Pancreas (tissue), 10 donors: ENCODE measurements around the gene ZKSCAN1. TPM values are rescaled to one million over a fixed set of nuclear protein-coding genes. Genes with fewer than 3 reads are reported as not detected.
"Not testable (repeated sequence)": the region's sequence is repeated elsewhere in the genome, so short reads cannot be mapped to it uniquely, and the experiment has no call there.

Experiments used
- ATAC-seq, 4 donors: fragments of 200-7000 bp; cut with Tn5 transposase; one replicate each; pipeline versions ENCODE4 v1.8.0 to v1.9.1; 2020; ENCODE audit warnings: mild to moderate bottlenecking in 4 of 4, moderate library complexity in 4 of 4
- DNase-seq, 6 donors: peaks; one replicate each; pipeline ENCODE4 v3.0.0-alpha.2; 2020
- FAIRE-seq: peaks from 2 replicates; lab custom pipeline; 2012; peaks lifted over from hg19 to GRCh38; lab: Jason Lieb, UNC
- H3K27ac ChIP-seq, 4 donors: fragments of 200-600 bp; sonication (generic); 1 replicate in 3 of 4; 2 replicates in 1 of 4; pipeline versions ENCODE4 v1.5.0 to v1.8.0; 2020
- H3K27me3 ChIP-seq, 4 donors: fragments of 200-600 bp; one replicate each; pipeline ENCODE4 v1.8.0; 2021
- H3K36me3 ChIP-seq, 3 donors: fragments of 200-600 bp; sonication (generic) in 1 of 3; one replicate each; pipeline versions ENCODE4 v1.5.0 to v1.8.0; 2020 to 2021
- H3K4me1 ChIP-seq, 3 donors: fragments of 200-600 bp; one replicate each; pipeline ENCODE4 v1.8.0; 2021
- H3K4me3 ChIP-seq, 4 donors: fragments of 200-600 bp; sonication (generic) in 2 of 4; one replicate each; pipeline versions ENCODE4 v1.5.0 to v1.8.0; 2020 to 2021
- H3K9me3 ChIP-seq, 4 donors: fragments of 200-600 bp; one replicate each; pipeline ENCODE4 v1.8.0; 2021
- WGBS, 2 donors: extraction: QIAGEN DNeasy Blood & Tissue Kit; methylation state at CpG; one replicate each; pipeline ENCODE4 v1.1.7; 2013; 5-methylcytosine and 5-hydroxymethylcytosine counted together
- intact Hi-C, 3 donors: fragments of 100-400 bp; cut with DNase I; formaldehyde crosslinking; loops; one replicate each; pipeline versions ENCODE4 v1.11.1 to v1.14.2; 2022
- polyA plus RNA-seq, 2 donors: library from polyadenylated mRNA; stranded (reverse); fragments of 200-250 nt; gene quantifications; one replicate each; pipeline ENCODE4 v1.2.3, GENCODE V29; 2013
- total RNA-seq, 6 donors: library from RNA; stranded (reverse); fragmentation: NEBNext Ultra II Directional in 4 of 6; extraction: Animal tissue kit (Norgen Biotek cat#: 25700) in 4 of 6; gene quantifications; one replicate each; pipeline versions ENCODE4 v1.2.1 to v1.2.4, GENCODE V29; 2021 to 2023
- TF ChIP-seq, protein P1 (sequence below), 4 donors: fragments of 200-600 bp; sonication (generic) in 3 of 4; IDR thresholded peaks; one replicate each; pipeline versions ENCODE4 v1.5.0 to v1.8.0; 2021; ENCODE audit warnings: antibody characterized with exemption in 4 of 4
- donor health status: healthy with polysubstance abuse.
- donor health status: DM: no; HTN: no; CAD: no; lungs with moderate emphysema.
- donor health status: DM: no; HTN: no; CAD: no.
- donor health status: control.
- donor health status: control.
- donor health status: Bipolar disorder and iron deficiency.
- donor health status: DM: yes; HTN: yes; CAD: no.
- donor health status: DM: no; HTN: no; CAD: no.
- donor health status: DM: no; HTN: no; CAD: no.
- donor health status: DM: yes; HTN: yes; CAD: no.

ZKSCAN1 gene
- total and polyA plus RNA-seq, 8 donors = 24.2 to 86.0 (median 61.7) TPM

DNA sequence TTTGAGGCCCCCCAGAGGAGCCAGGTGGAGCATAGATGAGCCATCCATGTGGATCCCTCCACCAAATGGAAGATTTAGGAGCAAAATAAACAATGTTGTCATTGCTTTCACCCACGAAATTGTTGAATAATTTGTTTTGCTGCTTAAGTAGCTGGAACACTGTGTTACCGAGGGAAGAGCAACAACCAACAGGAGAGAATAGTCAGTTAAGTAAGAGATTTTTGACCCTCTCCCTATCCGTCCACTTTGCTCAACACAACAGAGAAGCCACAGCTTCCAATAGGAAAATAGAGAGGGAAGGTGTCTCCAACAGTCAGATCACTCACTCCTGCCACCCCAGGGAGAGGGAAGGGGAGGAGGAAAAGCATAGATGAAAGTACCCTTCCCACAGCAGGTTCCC, 3.9 kb upstream of the ZKSCAN1 start:
- H3K9me3 ChIP-seq = no peaks in the 10 kb centered on the region
- H3K4me1 ChIP-seq = peaks cover 0 to 5% (median under 1%) of the 10 kb centered on the region in 3 donors
- H3K4me3 ChIP-seq = no peak overlapping the region
- TF ChIP-seq, protein P1, sequence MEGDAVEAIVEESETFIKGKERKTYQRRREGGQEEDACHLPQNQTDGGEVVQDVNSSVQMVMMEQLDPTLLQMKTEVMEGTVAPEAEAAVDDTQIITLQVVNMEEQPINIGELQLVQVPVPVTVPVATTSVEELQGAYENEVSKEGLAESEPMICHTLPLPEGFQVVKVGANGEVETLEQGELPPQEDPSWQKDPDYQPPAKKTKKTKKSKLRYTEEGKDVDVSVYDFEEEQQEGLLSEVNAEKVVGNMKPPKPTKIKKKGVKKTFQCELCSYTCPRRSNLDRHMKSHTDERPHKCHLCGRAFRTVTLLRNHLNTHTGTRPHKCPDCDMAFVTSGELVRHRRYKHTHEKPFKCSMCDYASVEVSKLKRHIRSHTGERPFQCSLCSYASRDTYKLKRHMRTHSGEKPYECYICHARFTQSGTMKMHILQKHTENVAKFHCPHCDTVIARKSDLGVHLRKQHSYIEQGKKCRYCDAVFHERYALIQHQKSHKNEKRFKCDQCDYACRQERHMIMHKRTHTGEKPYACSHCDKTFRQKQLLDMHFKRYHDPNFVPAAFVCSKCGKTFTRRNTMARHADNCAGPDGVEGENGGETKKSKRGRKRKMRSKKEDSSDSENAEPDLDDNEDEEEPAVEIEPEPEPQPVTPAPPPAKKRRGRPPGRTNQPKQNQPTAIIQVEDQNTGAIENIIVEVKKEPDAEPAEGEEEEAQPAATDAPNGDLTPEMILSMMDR (IDR thresholded peaks at IDR 0.05) = no peak
- no peaks in the 10 kb centered on the region for H3K36me3 ChIP-seq
- FAIRE-seq (no peak), DNase-seq (no peak), ATAC-seq (no peak)
- peak overlapping the region in 3 of 4 donors; percentile 56 to 77 (median 70) for H3K27ac ChIP-seq
- intact Hi-C loops = no loop called here
- WGBS, 2 donors = 57 to 61% methylated on average over 3 of the region's 3 CpGs
- H3K27me3 ChIP-seq = no peaks in the 10 kb centered on the region

DNA sequence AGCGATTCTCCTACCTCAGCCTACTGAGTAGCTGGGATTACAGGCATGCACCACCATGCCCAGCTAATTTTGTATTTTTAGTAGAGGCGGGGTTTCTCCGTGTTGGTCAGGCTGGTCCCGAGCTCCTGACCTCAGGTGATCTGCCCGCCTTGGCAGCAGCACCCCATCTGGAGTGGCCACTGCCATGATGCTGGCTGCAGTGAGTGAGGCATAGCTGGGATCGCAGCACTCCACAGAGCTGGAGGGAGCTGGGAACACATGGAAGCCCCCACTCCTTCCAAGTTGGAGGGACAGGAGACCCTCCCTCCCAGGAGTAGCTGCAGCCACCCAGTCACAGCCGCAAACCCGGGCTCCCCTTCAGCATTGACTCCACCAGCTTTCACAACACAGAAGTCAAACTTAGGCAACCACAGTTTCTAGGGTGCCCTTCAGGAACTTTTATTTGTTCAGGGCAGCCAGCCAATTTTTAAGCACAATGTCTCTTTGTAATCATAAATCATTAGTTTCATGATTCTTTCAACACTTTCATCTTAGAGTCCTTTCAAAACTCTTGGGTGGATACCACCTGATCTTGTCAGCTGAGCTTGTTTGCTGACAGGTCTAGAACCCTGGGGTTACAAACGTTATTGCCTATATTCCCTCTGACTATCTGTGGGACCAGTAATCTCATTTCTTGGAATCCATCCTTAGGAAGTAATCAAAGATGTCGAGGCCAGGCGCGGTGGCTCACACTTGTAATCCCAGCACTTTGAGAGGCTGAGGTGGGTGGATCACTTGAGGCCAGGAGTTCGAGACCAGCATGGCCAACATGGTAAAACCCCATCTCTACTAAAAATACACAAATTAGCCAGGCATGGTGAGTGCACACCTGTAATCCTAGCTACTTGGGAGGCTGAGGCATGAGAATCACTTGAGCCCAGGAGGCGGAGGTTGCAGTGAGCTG, 2.7 kb upstream of the ZKSCAN1 start:
- peaks cover under 1 to 12% (median 12%) of the 10 kb centered on the region in 3 donors for H3K4me1 ChIP-seq
- H3K27me3 ChIP-seq, DNase-seq, H3K36me3 ChIP-seq, intact Hi-C loops, H3K4me3 ChIP-seq, H3K9me3 ChIP-seq, FAIRE-seq: not testable (repeated sequence)
- peak overlapping the region in 3 of 4 donors; percentile 56 to 77 (median 70) for H3K27ac ChIP-seq
- WGBS, 2 donors = 42 to 44% methylated on average over 14 of the region's 14 CpGs
- peak in 3 of 4 donors; percentile 2 to 17 (median 6) for ATAC-seq

DNA sequence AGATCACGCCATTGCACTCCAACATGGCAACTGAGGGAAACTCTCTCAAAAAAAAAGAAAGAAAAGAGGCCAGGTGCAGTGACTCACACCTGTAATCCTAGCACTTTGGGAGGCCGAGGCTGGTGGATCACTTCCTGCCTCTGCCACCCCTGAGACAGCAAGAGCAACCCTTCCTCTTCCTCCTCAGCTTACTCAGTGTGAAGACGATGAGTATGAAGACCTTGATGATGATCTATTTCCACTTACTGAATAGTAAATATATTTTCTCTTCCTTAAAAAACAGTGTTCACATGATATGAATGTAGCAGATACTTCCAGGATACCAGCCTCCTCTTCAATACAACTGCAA, 2.1 kb upstream of the ZKSCAN1 start:
- no peak for FAIRE-seq
- Histone ChIP-seq H3K27me3 (no peaks in the 10 kb centered on the region), H3K27ac (peak overlapping the region in 2 of 4 donors; percentile 70 to 77), H3K4me1 (peaks cover 3 to 18% (median 17%) of the 10 kb centered on the region in 3 donors), H3K4me3 (no peak overlapping the region), H3K36me3 (no peaks in the 10 kb centered on the region), H3K9me3 (no peaks in the 10 kb centered on the region)
- TF ChIP-seq, protein P1 (IDR thresholded peaks at IDR 0.05) = no peak
- no peak for ATAC-seq
- WGBS, 2 donors = 70 to 81% methylated on average over 3 of the region's 3 CpGs
- intact Hi-C loops = no loop called here
- no peak for DNase-seq

DNA sequence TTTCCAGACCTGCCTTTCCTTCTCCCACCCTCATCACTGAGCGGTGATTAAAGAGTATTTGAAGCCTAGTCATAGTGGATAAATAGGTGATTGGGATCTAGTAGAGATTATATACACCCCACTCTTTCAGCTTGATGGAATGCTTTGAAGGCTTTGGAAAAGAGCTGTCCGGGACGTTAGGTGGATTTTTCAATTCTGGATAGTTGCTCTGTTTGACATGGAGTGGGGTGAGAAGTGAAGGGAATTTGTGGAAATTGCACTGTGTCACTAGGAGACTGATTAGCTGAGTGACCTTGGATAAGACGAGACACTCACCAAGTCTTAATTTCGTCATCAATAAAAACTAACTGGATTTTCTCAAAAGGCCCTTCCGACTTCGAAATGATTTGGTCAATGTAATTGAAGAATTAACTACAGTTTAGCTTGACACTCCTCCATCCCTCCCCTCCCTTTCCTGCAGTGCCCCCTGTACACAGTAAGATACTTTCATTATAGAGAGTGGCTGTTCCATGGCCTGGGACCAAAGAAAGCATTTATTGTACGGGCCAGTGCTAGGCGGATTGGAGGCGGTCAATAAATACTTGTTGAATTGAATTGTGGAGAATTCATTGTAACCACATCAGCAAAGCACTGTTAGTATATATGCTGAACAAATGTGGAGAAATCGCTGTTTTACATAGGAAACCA, 962 bp downstream of the ZKSCAN1 start:
- Histone ChIP-seq H3K4me3 (peak overlapping the region; percentile 59 to 99 (median 99)), H3K27me3 (no peaks in the 10 kb centered on the region), H3K36me3 (no peaks in the 10 kb centered on the region), H3K27ac (peak overlapping the region; percentile 98 to 100 (median 100)), H3K9me3 (no peaks in the 10 kb centered on the region), H3K4me1 (peaks cover 7 to 41% (median 30%) of the 10 kb centered on the region in 3 donors)
- FAIRE-seq (no peak), DNase-seq (no peak), ATAC-seq (peak; percentile 39 to 49 (median 46))
- TF ChIP-seq, protein P1 (IDR thresholded peaks at IDR 0.05) = no peak
- intact Hi-C loops = no loop called here
- WGBS, 2 donors = 2 to 5% methylated on average over 11 of the region's 11 CpGs

DNA sequence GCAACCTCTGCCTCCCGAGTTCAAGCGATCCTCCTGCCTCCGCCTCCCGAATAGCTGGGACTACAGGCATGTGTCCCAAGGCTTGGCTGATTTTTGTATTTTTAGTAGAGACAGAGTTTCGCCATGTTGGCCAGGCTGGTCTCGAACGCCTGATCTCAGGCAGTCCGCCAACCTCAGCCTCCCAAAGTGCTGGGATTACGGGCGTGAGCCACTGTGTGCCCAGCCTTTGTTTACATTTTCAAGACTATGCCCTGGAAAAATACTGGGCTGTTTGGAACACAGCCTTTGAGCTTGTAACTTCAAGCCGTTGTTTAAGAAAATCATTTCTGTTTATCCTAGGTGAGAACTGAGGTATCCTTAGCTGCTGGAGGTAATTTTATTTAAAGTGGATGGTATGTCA, 1.9 kb downstream of the ZKSCAN1 start:
- Histone ChIP-seq H3K27me3 (no peaks in the 10 kb centered on the region), H3K4me1 (peaks cover 16 to 50% (median 38%) of the 10 kb centered on the region in 3 donors), H3K4me3 (peak overlapping the region in 3 of 4 donors; percentile 99), H3K27ac (peak overlapping the region; percentile 98 to 100 (median 100)), H3K9me3 (no peaks in the 10 kb centered on the region), H3K36me3 (no peaks in the 10 kb centered on the region)
- DNase-seq (peak in 3 of 6 donors; percentile 46 to 62 (median 52)), FAIRE-seq (no peak), ATAC-seq (peak; percentile 33 to 46 (median 38))
- intact Hi-C loops = no loop called here
- TF ChIP-seq, protein P1 (IDR thresholded peaks at IDR 0.05) = no peak
- 13 to 17% methylated on average over 11 of the region's 11 CpGs for WGBS, 2 donors
